ENCODE results near the gene AOX1. TPM values are rescaled to one million over a fixed set of nuclear protein-coding genes. Genes with fewer than 3 reads are reported as not detected.

Gene AOX1
- total and polyA plus RNA-seq, 2 of the 8 experiments (the other 6 are each of a cell fraction or from before 2014, with no cell fraction given): 5.6 to 8.3 TPM

- no peak for TF ChIP-seq CHD7 (IDR thresholded peaks at IDR 0.05; ENCODE audit: insufficient replicate concordance, low read length)
- TF ChIP-seq CHD1 (IDR thresholded peaks at IDR 0.05; ENCODE audit: low read depth, low read length): no peak
- TF ChIP-seq SIN3A (conservative IDR thresholded peaks at IDR 0.05 in 1 of 2, IDR thresholded peaks at IDR 0.05 in 1 of 2; ENCODE audit: low read depth in 1 of 2, low read length in 2 of 2): no peak
- no peak for TF ChIP-seq SP4 (IDR thresholded peaks at IDR 0.05; ENCODE audit: low read length)
- no peak for TF ChIP-seq TBP (IDR thresholded peaks at IDR 0.05; ENCODE audit: low read depth, low read length)
- TF ChIP-seq NRF1 (IDR thresholded peaks at IDR 0.05; ENCODE audit: low read depth, low read length): no peak
- TF ChIP-seq KDM4A (IDR thresholded peaks at IDR 0.05; ENCODE audit: low read depth, low read length, severe bottlenecking): no peak
- no peak for TF ChIP-seq MAX (IDR thresholded peaks at IDR 0.05)
- no peak for TF ChIP-seq ASH2L (IDR thresholded peaks at IDR 0.05; ENCODE audit: low read length)
- TF ChIP-seq CHD2 (IDR thresholded peaks at IDR 0.05; ENCODE audit: low read length): no peak
- TF ChIP-seq BCL11A (IDR thresholded peaks at IDR 0.05; ENCODE audit: low read depth in 2 of 2, low read length in 2 of 2): no peak
- no peak for TF ChIP-seq RBBP5 (IDR thresholded peaks at IDR 0.05; ENCODE audit: borderline replicate concordance, low read depth, low read length)
- TF ChIP-seq BRCA1 (IDR thresholded peaks at IDR 0.05; ENCODE audit: low read depth, low read length): no peak
These were observed 32.2 kb downstream of the AOX1 start (continued) for GRCh38 chr2:200618054-200618419.
